ENCODE data around the gene BTNL3. TPM values are rescaled to one million over a fixed set of nuclear protein-coding genes. Genes with fewer than 3 reads are reported as not detected.

BTNL3 gene, protein sequence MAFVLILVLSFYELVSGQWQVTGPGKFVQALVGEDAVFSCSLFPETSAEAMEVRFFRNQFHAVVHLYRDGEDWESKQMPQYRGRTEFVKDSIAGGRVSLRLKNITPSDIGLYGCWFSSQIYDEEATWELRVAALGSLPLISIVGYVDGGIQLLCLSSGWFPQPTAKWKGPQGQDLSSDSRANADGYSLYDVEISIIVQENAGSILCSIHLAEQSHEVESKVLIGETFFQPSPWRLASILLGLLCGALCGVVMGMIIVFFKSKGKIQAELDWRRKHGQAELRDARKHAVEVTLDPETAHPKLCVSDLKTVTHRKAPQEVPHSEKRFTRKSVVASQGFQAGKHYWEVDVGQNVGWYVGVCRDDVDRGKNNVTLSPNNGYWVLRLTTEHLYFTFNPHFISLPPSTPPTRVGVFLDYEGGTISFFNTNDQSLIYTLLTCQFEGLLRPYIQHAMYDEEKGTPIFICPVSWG
- total RNA-seq, result not detected in 2 replicates

DNA sequence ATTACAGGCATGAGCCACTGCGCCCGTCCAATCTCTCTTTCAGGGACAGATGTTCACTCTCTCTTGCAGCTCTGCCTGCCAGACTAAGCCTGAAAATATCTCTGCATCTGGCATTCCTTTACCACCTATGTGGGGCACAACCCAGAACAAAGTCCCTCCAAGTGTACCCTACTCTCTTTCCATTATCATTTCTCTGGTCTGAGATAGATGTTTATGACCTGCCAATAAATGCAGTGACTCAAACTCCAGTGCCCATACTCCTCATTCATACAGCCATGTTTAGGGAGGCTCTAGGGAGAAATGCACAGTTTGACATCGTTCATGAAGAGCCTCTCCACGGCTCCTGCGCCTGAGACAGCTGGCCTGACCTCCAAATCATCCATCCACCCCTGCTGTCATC lies at the start of gene BTNL3:
Gene BTNL3, plus strand, starts transcription at position 255 of the 400 bp plus-strand sequence. CDS start 183 bp downstream, outside the sequence.

GRCh38 chr5:181039931-181040630 lies 51.4 kb downstream of the BTNL3 start, which contains the start of gene BTNL9:
Gene BTNL9 (plus strand): TSS chr5:181040266. CDS start chr5:181045490, 5,224 bp downstream.

Other genes with a start within 250 kb of the BTNL3 start
- not detected in 2 replicates for gene OR2Y1, start 248.8 kb upstream of the BTNL3 start, total RNA-seq
- 96.2 and 122 TPM in 2 replicates for gene MGAT1, start 186.0 kb upstream of the BTNL3 start, total RNA-seq
- 22.6 and 26.3 TPM in 2 replicates for gene ZFP62, start 127.6 kb upstream of the BTNL3 start, total RNA-seq
- not detected in 2 replicates for gene BTNL8, start 89.7 kb upstream of the BTNL3 start, total RNA-seq
- not detected in 2 replicates for gene BTNL9, start 51.4 kb downstream of the BTNL3 start, total RNA-seq
- gene OR2V1, start 142.3 kb downstream of the BTNL3 start, total RNA-seq, result not detected in 2 replicates
- gene OR2V2, start 158.7 kb downstream of the BTNL3 start, total RNA-seq, result not detected in 2 replicates
- gene TRIM7, start 216.3 kb downstream of the BTNL3 start, total RNA-seq, result 0.30 and 0.69 TPM in 2 replicates
- gene TRIM41, start 234.4 kb downstream of the BTNL3 start, total RNA-seq, result 11.9 and 12.9 TPM in 2 replicates